Liver (tissue), 3 donors: Measurements from ENCODE around the gene FLT1.

ENCODE experiments used
- CTCF ChIP-seq: fragments of 150-350 bp; IDR thresholded peaks from 2 replicates; pipeline ENCODE4 v1.5.1; 2017; ENCODE audit warnings: improper control_type of control experiment, low read depth, low read length; ENCODE audit not compliant: missing input control
- EGR1 ChIP-seq, 2 donors: IDR thresholded peaks; 2 replicates each; pipeline ENCODE4 v1.6.1; 2016 to 2018; ENCODE audit warnings: antibody characterized with exemption in 2 of 2, low read depth in 2 of 2
- GABPA ChIP-seq, 2 donors: IDR thresholded peaks in 1 of 2; conservative IDR thresholded peaks in 1 of 2; 2 replicates each; pipeline ENCODE4 v1.6.1; 2016; ENCODE audit warnings: antibody characterized with exemption in 2 of 2, mild to moderate bottlenecking in 1 of 2, moderate library complexity in 1 of 2
- HNF4A ChIP-seq, 2 donors: conservative IDR thresholded peaks; 2 replicates each; pipeline ENCODE4 v1.6.1; 2016; ENCODE audit warnings: antibody characterized with exemption in 2 of 2, mild to moderate bottlenecking in 2 of 2
- JUND ChIP-seq, 2 donors: IDR thresholded peaks; 2 replicates each; pipeline ENCODE4 v1.6.1; 2016; ENCODE audit warnings: antibody characterized with exemption in 2 of 2
- MAX ChIP-seq: IDR thresholded peaks from 2 replicates; pipeline ENCODE4 v1.6.1; 2016; ENCODE audit warnings: antibody characterized with exemption
- RAD21 ChIP-seq, 2 donors: IDR thresholded peaks; 2 replicates each; pipeline ENCODE4 v1.6.1; 2016; ENCODE audit warnings: antibody characterized with exemption in 2 of 2, mild to moderate bottlenecking in 2 of 2
- SP1 ChIP-seq: IDR thresholded peaks from 2 replicates; pipeline ENCODE4 v1.6.1; 2018; ENCODE audit warnings: antibody characterized with exemption, mild to moderate bottlenecking
- YY1 ChIP-seq: IDR thresholded peaks from 2 replicates; pipeline ENCODE4 v1.6.1; 2016; ENCODE audit warnings: antibody characterized with exemption, mild to moderate bottlenecking
- ZBTB33 ChIP-seq: IDR thresholded peaks from 2 replicates; pipeline ENCODE4 v1.6.1; 2016; ENCODE audit warnings: antibody characterized with exemption
- donor health status: healthy.
- donor health status: healthy.

- TF ChIP-seq CTCF (no peak), GABPA (IDR thresholded peaks at IDR 0.05 in 1 of 2, conservative IDR thresholded peaks at IDR 0.05 in 1 of 2) (no peak), RAD21 (IDR thresholded peaks at IDR 0.05) (no peak), HNF4A (conservative IDR thresholded peaks at IDR 0.05) (no peak), JUND (IDR thresholded peaks at IDR 0.05) (no peak), SP1 (no peak), ZBTB33 (no peak), MAX (no peak), YY1 (no peak), EGR1 (IDR thresholded peaks at IDR 0.05; ENCODE audit: low read depth in 2 of 2) (no peak)
Measured at GRCh38 chr13:28322256-28322905, 172.5 kb downstream of the FLT1 start.
